ENCODE measurements around the gene GSTP1. TPM values are rescaled to one million over a fixed set of nuclear protein-coding genes. Genes with fewer than 3 reads are reported as not detected.

GSTP1 gene
- total and polyA plus RNA-seq, 9 of the 15 experiments (the other 6 are each of a cell fraction or from before 2014, with no cell fraction given), result 592 to 2,150 (median 1,204) TPM

GRCh38 chr11:67630943-67631331 is 47.3 kb downstream of the GSTP1 start (continued):
- TF ChIP-seq ZNF407 (IDR thresholded peaks at IDR 0.05; ENCODE audit: low read depth) (no peak), ZFP30 (CRISPR knock-in tag; IDR thresholded peaks at IDR 0.05; ENCODE audit: borderline replicate concordance) (no peak), ELK3 (CRISPR knock-in tag; IDR thresholded peaks at IDR 0.05) (no peak), BRD9 (IDR thresholded peaks at IDR 0.05; ENCODE audit: low read depth, partially characterized antibody) (peak; percentile 71), RNF2 (IDR thresholded peaks at IDR 0.05) (no peak), RCOR1 (IDR thresholded peaks at IDR 0.05; ENCODE audit: borderline replicate concordance in 1 of 2, low read depth in 2 of 2, low read length in 2 of 2) (no peak), FOXJ2 (tag; IDR thresholded peaks at IDR 0.05) (no peak), MEF2A (IDR thresholded peaks at IDR 0.05; ENCODE audit: control insufficient read depth, low read depth, low read length) (no peak), SPI1 (IDR thresholded peaks at IDR 0.05; ENCODE audit: borderline replicate concordance, low read depth, low read length) (no peak), RBM25 (IDR thresholded peaks at IDR 0.05; ENCODE audit: low read depth, low read length, severe bottlenecking) (peak; percentile 44), DPF2 (IDR thresholded peaks at IDR 0.05) (peak; percentile 43; the same call in 1 of the 2 replicates), ATF1 (CRISPR knock-in tag; IDR thresholded peaks at IDR 0.05) (no peak), ATF1 (tag; IDR thresholded peaks at IDR 0.05) (peak; percentile 41), ZBTB34 (CRISPR knock-in tag; IDR thresholded peaks at IDR 0.05) (no peak), CEBPB (tag; IDR thresholded peaks at IDR 0.05) (no peak), FOXP4 (CRISPR knock-in tag; IDR thresholded peaks at IDR 0.05; ENCODE audit: borderline replicate concordance) (no peak), PCBP1 (IDR thresholded peaks at IDR 0.05; ENCODE audit: low read depth, low read length, poor library complexity, severe bottlenecking) (no peak), PHB (CRISPR knock-in tag; IDR thresholded peaks at IDR 0.05) (no peak)
